Glutamatergic neuron (in vitro differentiated cells): Measurements from ENCODE around the gene F2R. TPM values are rescaled to one million over a fixed set of nuclear protein-coding genes. Genes with fewer than 3 reads are reported as not detected.

ENCODE experiments used
- DNase-seq: peaks from one replicate; pipeline ENCODE4 v3.0.0; 2022
- H3K27ac Mint-ChIP-seq: one replicate; pipeline ENCODE4 v1.8.0; 2020; ENCODE audit warnings: mild to moderate bottlenecking, mixed read lengths, inconsistent platforms; ENCODE audit not compliant: unreplicated experiment
- H3K27me3 Mint-ChIP-seq: one replicate; pipeline ENCODE4 v1.8.0; 2020; ENCODE audit warnings: mild to moderate bottlenecking, moderate library complexity, mixed read lengths, inconsistent platforms; ENCODE audit not compliant: unreplicated experiment
- H3K36me3 Mint-ChIP-seq: one replicate; pipeline ENCODE4 v1.8.0; 2020; ENCODE audit warnings: mild to moderate bottlenecking, mixed read lengths, inconsistent platforms; ENCODE audit not compliant: unreplicated experiment
- H3K4me1 Mint-ChIP-seq: one replicate; pipeline ENCODE4 v1.8.0; 2020; ENCODE audit warnings: mild to moderate bottlenecking, low read depth, mixed read lengths, inconsistent platforms; ENCODE audit not compliant: unreplicated experiment
- H3K4me3 Mint-ChIP-seq: one replicate; pipeline ENCODE4 v1.8.0; 2020; ENCODE audit warnings: mild to moderate bottlenecking, mixed read lengths, inconsistent platforms; ENCODE audit not compliant: unreplicated experiment
- H3K9me3 Mint-ChIP-seq: one replicate; pipeline ENCODE4 v1.8.0; 2020; ENCODE audit warnings: mild to moderate bottlenecking, moderate library complexity, mixed read lengths, inconsistent platforms; ENCODE audit not compliant: unreplicated experiment
- CTCF ChIP-seq: fragments of 200-600 bp; sonication (generic); IDR thresholded peaks from one replicate; pipeline ENCODE4 v1.5.0; 2021; ENCODE audit not compliant: partially characterized antibody, unreplicated experiment
- total RNA-seq: library from RNA; stranded (reverse); fragmentation: NEBNext Ultra II Directional; extraction: Animal tissue kit (Norgen Biotek cat#: 25700); gene quantifications from one replicate; pipeline ENCODE4 v1.2.1, GENCODE V29; 2021; ENCODE audit not compliant: unreplicated experiment

Gene F2R
- total RNA-seq, 1 donor from 2014 or later, result 59.3 TPM

DNA sequence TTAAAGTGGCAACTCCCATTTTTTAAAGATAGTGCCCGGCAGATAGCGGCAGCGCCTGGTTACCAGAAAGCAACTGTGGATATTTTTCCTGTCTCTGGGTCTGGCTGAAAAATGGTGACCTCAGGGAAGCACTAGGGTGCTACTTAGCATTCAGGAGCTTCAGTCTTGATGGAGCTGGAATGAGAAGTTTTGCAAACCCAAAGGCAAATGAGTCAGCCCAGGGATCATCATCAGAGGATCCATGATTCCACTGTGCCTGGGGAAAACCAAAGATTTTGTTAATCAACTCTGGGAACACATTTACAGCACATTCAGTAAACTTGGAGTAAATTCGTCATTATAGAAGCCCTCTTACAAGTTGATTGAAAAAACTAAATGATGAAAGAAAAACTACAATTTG lies 26.7 kb downstream of the F2R start:
- no peaks in the 10 kb centered on the region for H3K27me3 Mint-ChIP-seq
- no peak for DNase-seq
- no peak for TF ChIP-seq CTCF
- H3K36me3 Mint-ChIP-seq, result no peaks in the 10 kb centered on the region
- H3K4me1 Mint-ChIP-seq, result no peaks in the 10 kb centered on the region
- no peaks in the 10 kb centered on the region for H3K9me3 Mint-ChIP-seq
- no peak overlapping the region for H3K27ac Mint-ChIP-seq
- H3K4me3 Mint-ChIP-seq, result no peak overlapping the region

GRCh38 chr5:76744632-76745031 lies 28.7 kb downstream of the F2R start:
- H3K27me3 Mint-ChIP-seq, result no peaks in the 10 kb centered on the region
- no peak overlapping the region for H3K27ac Mint-ChIP-seq
- H3K4me3 Mint-ChIP-seq, result no peak overlapping the region
- no peaks in the 10 kb centered on the region for H3K36me3 Mint-ChIP-seq
- H3K9me3 Mint-ChIP-seq, result no peaks in the 10 kb centered on the region
- peaks cover 2% of the 10 kb centered on the region for H3K4me1 Mint-ChIP-seq
- DNase-seq, result no peak
- no peak for TF ChIP-seq CTCF

DNA sequence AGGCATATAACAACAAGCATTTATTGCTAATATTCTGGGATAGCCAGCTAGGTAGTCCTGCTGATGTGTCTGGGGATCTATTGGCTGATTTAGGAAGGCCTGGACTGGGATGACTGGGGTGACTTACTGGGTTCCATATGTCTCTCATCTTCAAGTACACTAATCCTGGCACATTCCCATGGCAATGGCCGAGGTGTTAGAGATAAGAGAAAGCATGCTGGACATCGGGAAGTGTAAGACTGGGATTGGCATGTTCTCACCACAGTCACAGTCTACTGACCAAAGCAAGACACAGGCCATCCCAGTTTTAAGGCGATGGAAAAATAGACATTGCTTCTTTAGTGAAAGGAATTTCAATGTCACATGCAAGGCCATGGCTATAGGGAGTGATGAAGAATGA lies 29.7 kb downstream of the F2R start:
- no peak for DNase-seq
- Mint-ChIP-seq H3K27ac (no peak overlapping the region), H3K27me3 (peaks cover 2% of the 10 kb centered on the region), H3K36me3 (no peaks in the 10 kb centered on the region), H3K4me1 (peaks cover 2% of the 10 kb centered on the region), H3K4me3 (no peak overlapping the region), H3K9me3 (no peaks in the 10 kb centered on the region)
- no peak for TF ChIP-seq CTCF

GRCh38 chr5:76746677-76747076 lies 30.8 kb downstream of the F2R start:
- H3K27ac Mint-ChIP-seq, result no peak overlapping the region
- no peaks in the 10 kb centered on the region for H3K36me3 Mint-ChIP-seq
- H3K4me1 Mint-ChIP-seq, result peaks cover 2% of the 10 kb centered on the region
- H3K27me3 Mint-ChIP-seq, result peaks cover 2% of the 10 kb centered on the region
- H3K4me3 Mint-ChIP-seq, result no peak overlapping the region
- no peak for DNase-seq
- no peaks in the 10 kb centered on the region for H3K9me3 Mint-ChIP-seq
- TF ChIP-seq CTCF, result no peak

GRCh38 chr5:76747706-76748105 lies 31.8 kb downstream of the F2R start:
- TF ChIP-seq CTCF, result no peak
- Mint-ChIP-seq H3K27ac (no peak overlapping the region), H3K4me3 (no peak overlapping the region), H3K27me3 (peaks cover 2% of the 10 kb centered on the region), H3K9me3 (no peaks in the 10 kb centered on the region), H3K36me3 (no peaks in the 10 kb centered on the region), H3K4me1 (peaks cover 2% of the 10 kb centered on the region)
- no peak for DNase-seq
